ENCODE results near the gene TNNC1. TPM values are rescaled to one million over a fixed set of nuclear protein-coding genes. Genes with fewer than 3 reads are reported as not detected.

Gene TNNC1
- total RNA-seq (2014; rRNA removed; shearing (Covaris generic)), result 4.2 and 7.2 TPM in 2 replicates

DNA sequence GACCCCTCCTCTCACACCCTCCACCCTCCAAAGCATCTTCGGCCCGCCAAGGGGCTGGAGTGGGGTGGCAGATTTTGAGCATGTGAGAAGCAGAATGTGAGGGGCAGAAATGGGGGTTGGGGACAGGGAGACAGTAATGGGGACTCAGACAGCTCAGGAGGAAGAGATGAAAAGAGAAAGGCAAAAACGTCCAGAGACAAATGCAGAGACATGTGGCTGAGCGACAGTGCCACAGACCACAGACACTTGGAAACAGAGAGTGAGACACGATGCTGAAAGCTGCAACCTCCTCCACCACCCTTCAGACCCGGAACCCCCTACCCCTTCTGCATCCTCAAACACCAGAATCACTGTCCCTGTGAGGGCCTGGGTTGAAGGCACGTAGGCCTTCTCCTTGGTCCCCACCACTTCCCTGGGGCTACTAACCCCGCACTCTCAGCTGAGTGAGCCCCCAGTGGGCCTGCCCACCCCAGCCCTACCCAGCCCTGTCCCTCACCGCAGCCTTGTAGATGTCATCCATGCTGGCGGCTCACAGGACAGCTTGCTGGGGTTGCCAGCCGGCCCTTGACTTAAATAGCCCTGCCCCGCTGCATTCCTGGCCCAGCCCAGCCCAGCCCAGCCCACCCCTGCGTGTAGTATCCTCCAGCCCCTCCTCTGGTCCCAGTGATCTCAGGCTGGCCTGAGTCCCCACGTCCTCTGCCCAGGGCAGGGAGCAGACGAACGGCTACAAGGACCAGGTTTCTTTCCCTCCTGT is at the start of gene TNNC1:
Gene TNNC1 (minus strand): TSS at position 546 of the 754 bp plus-strand sequence. CDS start 26 bp downstream, at position 520.
- Histone ChIP-seq H3K27me3 (ENCODE audit: control insufficient read depth, insufficient read depth, low read length) (no peaks in the 10 kb centered on the region), H3K4me3 (ENCODE audit: insufficient read depth, low read depth, low read length) (no peak within 1 kb of the TSS), H3K36me3 (replicated peaks; ENCODE audit: control insufficient read depth, insufficient read depth, low read length) (peaks cover 12% of the 10 kb centered on the region)
- DNase-seq, result peak; percentile 89

DNA sequence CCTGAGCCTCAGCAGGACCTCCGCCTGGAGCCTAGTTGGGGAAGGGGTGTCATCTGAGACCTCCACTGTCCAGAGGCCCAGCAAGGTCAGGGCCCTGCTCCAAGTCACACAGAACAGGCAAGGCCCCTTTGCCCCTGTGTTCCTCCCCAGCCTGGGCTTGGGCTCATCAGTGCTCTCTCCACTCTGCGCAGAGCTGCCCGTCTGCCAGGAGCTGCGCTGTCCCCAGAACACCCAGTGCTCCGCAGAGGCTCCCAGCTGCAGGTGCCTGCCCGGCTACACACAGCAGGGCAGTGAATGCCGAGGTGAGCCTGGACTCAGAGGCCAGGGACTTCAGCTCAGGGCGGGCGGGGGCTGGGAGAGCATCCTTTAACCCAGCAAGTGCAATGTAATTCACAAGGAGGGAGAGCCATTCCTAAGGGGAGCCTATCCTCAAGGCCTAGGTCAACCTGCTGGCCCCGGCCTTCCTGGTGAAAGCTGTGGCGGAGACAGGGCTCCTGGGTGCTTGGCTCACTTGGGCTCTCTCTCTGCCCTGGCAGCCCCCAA is 49.0 kb upstream of the TNNC1 start:
- Histone ChIP-seq H3K4me3 (ENCODE audit: insufficient read depth, low read depth, low read length) (no peak overlapping the region), H3K27me3 (ENCODE audit: control insufficient read depth, insufficient read depth, low read length) (no peaks in the 10 kb centered on the region), H3K36me3 (replicated peaks; ENCODE audit: control insufficient read depth, insufficient read depth, low read length) (no peaks in the 10 kb centered on the region)
- no peak for DNase-seq

DNA sequence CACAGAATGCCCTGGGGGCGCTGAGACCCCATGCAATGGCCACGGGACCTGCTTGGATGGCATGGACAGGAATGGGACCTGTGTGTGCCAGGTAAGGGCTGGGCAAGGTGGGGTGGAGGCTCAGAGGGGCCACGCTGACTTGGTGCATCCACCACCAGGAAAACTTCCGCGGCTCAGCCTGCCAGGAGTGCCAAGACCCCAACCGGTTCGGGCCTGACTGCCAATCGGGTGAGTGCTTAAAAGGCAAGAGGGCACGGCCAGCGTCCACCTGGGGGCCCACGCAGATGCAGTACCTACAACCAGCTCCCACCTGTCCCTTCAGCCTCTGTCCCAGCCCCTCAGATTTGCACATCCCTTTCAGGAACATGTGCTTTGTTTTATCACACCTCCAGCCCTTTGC is 48.2 kb upstream of the TNNC1 start:
- Histone ChIP-seq H3K27me3 (ENCODE audit: control insufficient read depth, insufficient read depth, low read length) (no peaks in the 10 kb centered on the region), H3K36me3 (replicated peaks; ENCODE audit: control insufficient read depth, insufficient read depth, low read length) (no peaks in the 10 kb centered on the region), H3K4me3 (ENCODE audit: insufficient read depth, low read depth, low read length) (no peak overlapping the region)
- no peak for DNase-seq

DNA sequence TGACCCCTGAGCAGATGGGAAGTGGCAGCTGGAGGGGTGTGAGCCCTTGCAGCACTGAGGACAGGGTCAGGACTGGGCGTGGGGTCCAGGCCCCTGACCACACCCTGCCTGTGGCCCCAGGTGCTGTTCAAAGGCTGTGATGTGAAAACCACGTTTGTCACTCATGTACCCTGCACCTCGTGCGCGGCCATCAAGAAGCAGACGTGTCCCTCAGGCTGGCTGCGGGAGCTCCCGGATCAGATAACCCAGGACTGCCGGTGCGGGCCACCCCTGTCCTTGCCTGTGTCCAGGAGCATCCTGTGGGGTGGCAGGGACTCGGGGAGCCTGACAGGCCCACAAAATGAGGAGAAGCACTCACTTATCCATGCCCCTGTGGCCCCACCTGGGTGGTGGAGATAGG is 47.2 kb upstream of the TNNC1 start:
- H3K4me3 ChIP-seq (ENCODE audit: insufficient read depth, low read depth, low read length), result no peak overlapping the region
- H3K36me3 ChIP-seq (replicated peaks; ENCODE audit: control insufficient read depth, insufficient read depth, low read length), result no peaks in the 10 kb centered on the region
- no peak for DNase-seq
- no peaks in the 10 kb centered on the region for H3K27me3 ChIP-seq (ENCODE audit: control insufficient read depth, insufficient read depth, low read length)

DNA sequence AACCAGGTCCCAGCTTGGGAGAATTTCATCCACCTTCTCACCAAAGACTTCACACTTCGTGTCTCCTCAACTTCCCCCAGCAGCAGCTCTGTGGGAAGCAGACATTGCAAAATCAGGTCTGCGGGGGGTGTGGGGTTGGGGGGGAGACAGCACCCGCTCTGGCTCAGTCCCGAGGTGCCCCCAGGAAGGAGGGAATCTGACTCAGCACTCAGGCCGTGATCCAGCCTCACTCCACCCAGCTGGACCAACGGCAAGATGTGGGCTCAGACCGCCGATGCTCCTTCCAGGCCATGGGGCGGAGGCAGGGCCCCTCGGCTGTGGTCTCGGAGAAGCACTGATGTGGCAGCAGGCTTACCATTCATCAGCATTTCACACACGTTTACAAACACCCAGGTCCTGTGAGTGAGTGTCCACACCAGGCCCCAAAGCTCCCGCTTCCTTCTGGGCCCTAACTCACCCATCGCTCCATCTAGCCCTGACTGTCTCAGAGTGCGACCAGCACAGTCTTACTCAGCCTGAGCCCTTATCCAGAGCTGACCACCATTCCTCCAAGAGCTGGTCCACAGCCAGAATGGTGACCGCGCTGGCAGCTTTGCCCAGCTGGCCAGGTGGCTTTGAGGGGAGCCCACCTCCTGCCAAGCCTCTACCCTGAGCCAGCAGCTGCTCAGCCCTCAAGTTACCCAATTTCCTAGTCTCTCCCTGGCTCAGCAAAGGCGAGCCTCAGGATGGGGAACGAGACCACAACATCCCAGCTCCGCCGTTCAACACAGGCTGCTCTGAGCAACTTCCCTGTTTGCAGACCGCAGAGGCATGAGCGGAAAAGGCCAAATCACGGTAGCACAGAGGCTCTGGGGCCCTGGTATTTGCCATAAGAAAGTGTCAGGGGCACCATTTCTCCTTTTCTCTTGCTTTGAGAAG is 44.6 kb upstream of the TNNC1 start:
- Histone ChIP-seq H3K27me3 (ENCODE audit: control insufficient read depth, insufficient read depth, low read length) (no peaks in the 10 kb centered on the region), H3K36me3 (replicated peaks; ENCODE audit: control insufficient read depth, insufficient read depth, low read length) (no peaks in the 10 kb centered on the region), H3K4me3 (ENCODE audit: insufficient read depth, low read depth, low read length) (no peak overlapping the region)
- DNase-seq, result no peak

DNA sequence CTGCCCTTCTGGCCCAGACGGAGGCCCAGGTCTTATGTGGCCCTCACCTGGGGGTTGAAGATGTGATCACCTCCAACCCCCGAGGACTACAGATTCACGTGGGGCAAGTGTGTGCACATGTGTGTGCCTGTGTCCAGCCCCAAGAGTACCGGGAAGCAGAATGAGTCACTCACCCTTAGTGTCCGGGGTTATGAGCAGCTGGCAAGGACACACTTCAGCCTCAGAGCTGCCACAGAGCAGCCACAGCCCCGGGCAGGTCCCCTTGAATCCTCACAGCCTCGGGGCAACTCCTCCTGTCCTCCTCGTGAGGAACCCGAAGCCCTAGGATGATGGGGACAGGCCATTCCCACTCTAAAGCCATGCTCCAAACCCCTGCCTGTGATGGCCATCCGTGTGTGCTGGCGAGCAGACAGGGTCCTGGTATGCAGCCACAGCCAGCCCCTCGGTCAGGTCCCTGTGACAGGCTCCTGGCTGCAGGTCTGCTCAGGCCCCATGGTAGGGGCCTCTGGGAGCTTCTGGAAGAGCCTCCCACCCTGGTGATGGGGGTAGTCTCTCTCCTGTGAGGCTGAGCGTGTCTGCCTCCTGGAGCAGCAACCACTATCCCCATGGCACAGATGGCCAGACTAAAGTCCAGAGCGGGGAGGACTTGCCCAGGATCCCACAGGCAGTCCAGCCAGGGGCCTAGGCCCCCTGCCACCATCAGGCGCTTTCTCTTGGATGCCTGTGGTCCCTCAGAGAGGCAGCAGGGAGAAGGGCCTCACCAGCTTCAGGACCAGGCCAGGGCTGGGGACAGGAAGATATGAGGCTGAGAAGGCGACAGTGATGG is 42.1 kb upstream of the TNNC1 start:
- H3K36me3 ChIP-seq (replicated peaks; ENCODE audit: control insufficient read depth, insufficient read depth, low read length), result peaks cover 3% of the 10 kb centered on the region
- H3K27me3 ChIP-seq (ENCODE audit: control insufficient read depth, insufficient read depth, low read length), result no peaks in the 10 kb centered on the region
- H3K4me3 ChIP-seq (ENCODE audit: insufficient read depth, low read depth, low read length), result no peak overlapping the region
- no peak for DNase-seq

DNA sequence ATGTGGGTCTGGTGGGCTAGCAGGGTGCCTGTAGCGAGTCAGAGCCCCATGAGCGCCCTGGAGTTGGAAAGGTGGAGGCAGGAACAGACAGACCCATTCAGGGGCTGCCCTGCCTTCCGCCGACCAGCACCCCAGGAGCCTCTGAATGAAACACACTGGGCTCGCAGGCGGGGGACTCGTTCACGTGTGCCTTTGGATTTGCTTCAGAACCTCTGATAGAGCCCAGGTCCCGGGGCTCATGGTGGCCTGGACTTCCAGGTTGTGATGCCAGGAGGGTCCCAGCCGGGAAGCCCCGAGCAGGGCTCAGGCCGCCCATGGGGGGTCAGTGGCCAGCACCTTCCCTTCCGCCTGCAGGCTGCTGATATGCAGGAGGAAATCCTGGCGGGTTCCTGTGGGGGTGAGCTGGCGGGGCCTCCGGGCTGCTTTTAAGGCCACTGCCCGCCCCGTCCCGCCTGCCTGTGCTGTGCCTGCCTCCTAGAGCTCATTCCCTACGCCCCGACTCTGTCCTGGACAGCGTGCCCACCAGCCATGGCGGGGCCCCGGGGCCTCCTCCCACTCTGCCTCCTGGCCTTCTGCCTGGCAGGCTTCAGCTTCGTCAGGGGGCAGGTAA is 41.1 kb upstream of the TNNC1 start, which contains the start of gene STAB1:
Gene STAB1 (plus strand): TSS at position 453 of the 610 bp plus-strand sequence. CDS start 76 bp downstream, at position 529.
- Histone ChIP-seq H3K4me3 (ENCODE audit: insufficient read depth, low read depth, low read length) (no peak within 1 kb of the TSS), H3K36me3 (replicated peaks; ENCODE audit: control insufficient read depth, insufficient read depth, low read length) (peaks cover 13% of the 10 kb centered on the region), H3K27me3 (ENCODE audit: control insufficient read depth, insufficient read depth, low read length) (no peaks in the 10 kb centered on the region)
- peak; percentile 84 for DNase-seq

DNA sequence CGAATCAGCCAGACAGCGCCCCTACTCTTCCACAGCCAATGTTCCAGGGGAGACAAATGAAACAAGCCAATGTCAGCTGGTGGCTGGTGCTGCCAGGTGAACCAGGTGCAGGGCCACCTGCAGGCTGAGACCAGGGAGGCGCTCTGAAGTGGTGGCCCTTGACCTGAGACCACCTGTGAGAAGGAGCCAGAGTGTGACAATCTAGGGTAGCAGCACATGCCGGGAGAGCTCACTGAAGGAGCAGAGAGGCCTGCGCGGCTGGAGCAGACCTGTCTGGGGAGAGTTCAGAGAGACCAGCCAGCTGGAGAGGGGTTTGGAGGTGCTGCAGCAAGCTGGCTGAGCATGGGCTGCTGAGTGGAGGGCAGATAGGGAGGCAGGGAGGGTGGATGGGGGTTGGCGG is 40.6 kb upstream of the TNNC1 start:
- Histone ChIP-seq H3K36me3 (replicated peaks; ENCODE audit: control insufficient read depth, insufficient read depth, low read length) (peaks cover 18% of the 10 kb centered on the region), H3K27me3 (ENCODE audit: control insufficient read depth, insufficient read depth, low read length) (no peaks in the 10 kb centered on the region), H3K4me3 (ENCODE audit: insufficient read depth, low read depth, low read length) (no peak overlapping the region)
- DNase-seq, result peak; percentile 78

DNA sequence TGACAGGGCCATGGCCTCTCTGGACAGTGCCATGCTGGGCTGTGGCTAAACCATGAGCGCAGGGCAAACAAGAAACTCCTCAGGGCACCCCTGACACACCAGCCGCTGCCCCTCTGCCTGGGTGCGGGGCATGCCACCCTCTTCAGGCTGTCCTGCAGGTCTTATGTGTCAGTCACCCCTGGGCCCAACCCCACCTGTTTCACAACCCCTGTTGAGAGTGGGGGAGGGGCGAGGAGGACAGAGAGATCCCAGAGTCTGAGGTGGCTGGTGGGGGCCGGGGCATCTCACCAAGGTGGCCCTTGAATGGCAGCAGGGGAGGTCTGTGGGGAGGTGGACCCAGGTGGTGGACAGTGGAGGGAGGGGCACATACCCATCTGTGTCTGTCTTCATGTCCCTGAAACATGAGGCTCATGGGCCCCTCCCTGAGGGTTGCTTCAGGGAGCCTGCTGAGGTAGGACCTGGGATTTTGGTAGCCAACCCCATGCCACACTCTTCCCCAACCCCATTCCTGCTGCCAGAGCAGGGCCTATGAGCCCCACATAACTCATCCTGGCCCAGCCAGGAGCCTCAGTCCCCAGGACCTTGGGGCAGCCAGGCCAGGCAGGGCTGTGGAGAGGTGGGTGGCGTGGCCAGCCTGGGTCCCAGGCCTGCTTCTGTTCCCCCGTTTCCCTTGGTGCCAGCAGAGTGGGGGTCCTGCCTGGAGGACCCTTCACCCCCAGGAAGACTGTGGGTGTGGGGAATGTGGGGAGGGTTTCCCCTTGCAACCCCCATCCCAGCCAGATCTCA is 39.6 kb upstream of the TNNC1 start:
- Histone ChIP-seq H3K4me3 (ENCODE audit: insufficient read depth, low read depth, low read length) (no peak overlapping the region), H3K36me3 (replicated peaks; ENCODE audit: control insufficient read depth, insufficient read depth, low read length) (peaks cover 21% of the 10 kb centered on the region), H3K27me3 (ENCODE audit: control insufficient read depth, insufficient read depth, low read length) (no peaks in the 10 kb centered on the region)
- no peak for DNase-seq

DNA sequence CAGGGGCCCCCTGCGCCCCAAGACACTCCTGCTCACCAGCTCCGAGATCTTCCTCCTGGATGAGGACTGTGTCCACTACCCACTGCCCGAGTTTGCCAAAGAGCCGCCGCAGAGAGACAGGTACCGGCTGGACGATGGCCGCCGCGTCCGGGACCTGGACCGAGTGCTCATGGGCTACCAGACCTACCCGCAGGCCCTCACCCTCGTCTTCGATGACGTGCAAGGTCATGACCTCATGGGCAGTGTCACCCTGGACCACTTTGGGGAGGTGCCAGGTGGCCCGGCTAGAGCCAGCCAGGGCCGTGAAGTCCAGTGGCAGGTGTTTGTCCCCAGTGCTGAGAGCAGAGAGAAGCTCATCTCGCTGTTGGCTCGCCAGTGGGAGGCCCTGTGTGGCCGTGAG is 38.2 kb upstream of the TNNC1 start:
- Histone ChIP-seq H3K4me3 (ENCODE audit: insufficient read depth, low read depth, low read length) (no peak overlapping the region), H3K36me3 (replicated peaks; ENCODE audit: control insufficient read depth, insufficient read depth, low read length) (peaks cover 26% of the 10 kb centered on the region), H3K27me3 (ENCODE audit: control insufficient read depth, insufficient read depth, low read length) (no peaks in the 10 kb centered on the region)
- no peak for DNase-seq

DNA sequence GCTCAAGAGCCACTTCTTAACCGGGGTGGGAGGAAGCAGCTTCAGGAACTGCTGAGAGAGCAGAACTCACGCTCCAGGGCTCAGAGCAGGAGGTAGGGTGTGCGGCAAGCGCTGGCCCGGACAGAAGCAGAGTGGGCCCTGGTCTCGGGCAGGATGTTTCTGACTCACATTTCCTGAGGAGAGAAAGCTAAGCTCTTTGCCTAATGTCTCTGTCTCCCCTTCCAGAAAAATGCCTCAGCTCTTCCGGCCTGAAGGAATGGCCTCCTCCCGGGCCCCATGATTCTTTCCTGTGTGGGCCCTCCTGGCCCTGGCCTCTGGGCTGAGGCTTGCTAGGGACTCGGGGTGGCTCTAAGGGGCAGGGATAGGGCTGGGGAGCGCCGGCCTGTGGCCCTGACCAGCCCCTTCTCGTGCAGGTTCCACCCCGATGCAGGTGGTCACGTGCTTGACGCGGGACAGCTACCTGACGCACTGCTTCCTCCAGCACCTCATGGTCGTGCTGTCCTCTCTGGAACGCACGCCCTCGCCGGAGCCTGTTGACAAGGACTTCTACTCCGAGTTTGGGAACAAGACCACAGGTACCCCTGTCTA is 37.2 kb upstream of the TNNC1 start:
- DNase-seq, result no peak

DNA sequence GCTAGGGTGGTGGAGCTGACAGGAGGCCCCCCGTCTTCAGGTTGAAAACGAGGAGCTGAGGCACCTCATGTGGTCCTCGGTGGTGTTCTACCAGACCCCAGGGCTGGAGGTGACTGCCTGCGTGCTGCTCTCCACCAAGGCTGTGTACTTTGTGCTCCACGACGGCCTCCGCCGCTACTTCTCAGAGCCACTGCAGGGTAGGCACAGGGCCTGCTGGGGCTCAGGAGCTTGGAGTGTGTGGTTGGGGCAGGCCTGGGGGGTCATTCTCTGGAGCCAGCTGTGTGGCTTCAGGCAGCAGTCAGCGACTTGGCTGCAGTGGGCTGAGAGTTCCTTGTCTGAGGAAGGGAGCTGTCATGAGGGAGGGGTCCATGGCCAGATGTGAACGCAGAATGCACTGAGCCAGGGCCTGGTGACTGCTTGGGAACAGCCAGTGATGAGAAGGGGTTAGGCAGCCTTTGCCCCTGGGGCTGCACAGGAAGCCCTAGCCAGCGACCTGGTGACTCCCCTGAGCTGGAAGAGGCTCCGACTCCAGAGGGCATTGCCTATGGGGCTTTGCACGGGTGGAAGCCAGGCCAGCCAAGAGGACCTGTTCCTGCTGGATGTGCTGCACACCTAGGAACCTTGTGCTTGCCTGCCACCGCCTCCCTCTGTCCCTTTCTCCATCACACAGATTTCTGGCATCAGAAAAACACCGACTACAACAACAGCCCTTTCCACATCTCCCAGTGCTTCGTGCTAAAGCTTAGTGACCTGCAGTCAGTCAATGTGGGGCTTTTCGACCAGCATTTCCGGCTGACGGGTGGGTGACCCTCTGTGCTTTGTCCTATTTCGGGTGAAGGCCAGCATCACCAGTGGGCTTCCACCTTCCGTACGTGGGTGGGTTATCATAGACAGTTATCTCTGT is 36.4 kb upstream of the TNNC1 start:
- H3K36me3 ChIP-seq (replicated peaks; ENCODE audit: control insufficient read depth, insufficient read depth, low read length), result peaks cover 29% of the 10 kb centered on the region
- no peak for DNase-seq
- H3K4me3 ChIP-seq (ENCODE audit: insufficient read depth, low read depth, low read length), result no peak overlapping the region
- H3K27me3 ChIP-seq (ENCODE audit: control insufficient read depth, insufficient read depth, low read length), result no peaks in the 10 kb centered on the region

More for the DNA sequence above, 37.2 kb upstream of the TNNC1 start:
- Histone ChIP-seq H3K4me3 (ENCODE audit: insufficient read depth, low read depth, low read length) (no peak overlapping the region), H3K27me3 (ENCODE audit: control insufficient read depth, insufficient read depth, low read length) (no peaks in the 10 kb centered on the region), H3K36me3 (replicated peaks; ENCODE audit: control insufficient read depth, insufficient read depth, low read length) (peaks cover 28% of the 10 kb centered on the region)

Data from H7 (cell line).